ENCODE measurements around the gene VWF.
A peak's percentile ranks its signal among the peaks of the same experiment; 100 is the strongest.

Gene VWF

DNA sequence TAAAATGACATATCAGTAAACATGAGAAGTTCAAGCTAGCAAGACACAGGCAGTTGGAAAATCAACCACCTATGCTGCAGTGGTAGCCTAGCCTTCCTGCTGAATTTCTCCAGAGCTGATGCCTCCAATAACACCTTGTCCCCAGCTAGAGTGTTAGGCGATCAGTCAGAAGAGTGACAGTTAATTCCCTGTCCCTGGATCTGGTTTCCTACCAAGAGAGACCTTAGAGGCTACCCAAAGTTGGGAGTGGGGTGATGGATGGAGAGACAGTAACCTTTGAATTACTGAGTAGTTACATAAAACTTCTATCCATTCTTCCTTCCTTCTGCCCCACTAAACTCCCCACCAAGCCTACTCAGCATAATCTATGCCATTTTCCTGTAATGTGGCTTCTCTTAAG lies 177.5 kb downstream of the VWF start:
- no peak for DNase-seq (ENCODE audit: low read depth)

DNA sequence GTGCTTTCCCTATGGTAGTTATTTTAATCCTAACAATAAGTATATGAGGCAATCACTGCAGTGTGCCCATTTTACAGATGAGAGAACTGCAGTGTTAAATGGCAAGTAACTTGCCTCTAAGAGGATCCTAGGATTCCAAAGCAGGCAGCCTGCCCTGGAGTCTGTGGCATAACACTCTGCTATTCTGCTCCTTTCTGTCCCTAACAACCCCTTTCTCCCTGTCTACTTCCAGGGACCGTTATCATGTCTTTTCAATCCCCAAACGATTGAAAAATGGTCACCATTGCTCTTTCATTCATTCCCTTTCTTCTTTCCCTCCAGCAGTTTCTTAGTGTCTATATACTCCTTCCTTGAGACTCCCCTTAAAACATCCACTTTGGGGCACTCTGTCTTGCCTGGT lies 178.1 kb downstream of the VWF start:
- DNase-seq (ENCODE audit: low read depth) = no peak

DNA sequence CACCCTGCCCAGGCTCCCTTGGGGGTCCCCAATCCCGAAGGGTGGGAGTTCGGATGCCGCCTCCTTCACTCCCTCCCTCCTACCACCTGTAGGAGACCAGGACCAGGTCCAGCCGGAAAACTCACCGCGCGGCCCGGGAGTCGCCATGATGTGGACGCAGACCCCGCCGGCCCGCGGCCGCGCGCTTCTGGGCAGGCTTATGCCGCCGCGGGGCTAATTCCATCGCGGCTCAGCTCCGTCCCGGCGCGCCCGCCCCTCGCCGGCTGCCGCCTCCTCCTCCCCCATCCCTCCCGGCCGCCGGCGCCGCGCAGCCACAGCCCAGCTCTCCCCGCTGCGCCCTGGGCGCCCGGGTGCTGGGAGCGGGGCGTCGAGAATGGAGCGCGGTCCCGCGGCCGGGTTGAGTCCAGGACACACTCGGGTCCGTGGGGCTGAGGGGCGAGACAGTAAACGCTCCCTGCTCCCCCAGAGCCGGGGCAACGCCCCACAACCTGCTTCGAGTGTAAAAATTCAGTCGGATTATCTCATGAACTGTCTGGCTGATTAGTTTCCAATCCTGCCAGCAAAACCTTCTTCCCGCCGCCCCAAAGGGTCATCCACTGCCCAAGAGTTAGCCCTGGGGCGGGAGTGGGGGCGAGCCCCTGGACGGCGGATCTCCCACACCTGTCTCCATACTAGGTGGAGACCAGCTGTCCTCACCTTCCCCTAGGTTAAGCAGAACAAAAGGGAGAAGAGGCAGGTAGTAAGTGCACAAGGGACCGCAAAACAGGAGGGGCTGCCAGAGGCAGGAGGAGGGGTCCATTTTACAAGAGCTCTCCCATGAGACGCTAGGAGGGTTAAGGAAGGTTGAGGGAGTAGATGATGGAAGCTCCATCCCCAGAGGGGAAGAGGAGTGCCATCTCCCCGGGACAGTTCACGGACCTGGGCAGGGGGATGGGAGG lies 179.1 kb downstream of the VWF start, which contains the start of gene ANO2:
Gene ANO2, minus strand, starts transcription at position 189 of the 938 bp plus-strand sequence. Its CDS starts 42 bp downstream, at position 147.
- DNase-seq (ENCODE audit: low read depth) = peak; percentile 45

DNA sequence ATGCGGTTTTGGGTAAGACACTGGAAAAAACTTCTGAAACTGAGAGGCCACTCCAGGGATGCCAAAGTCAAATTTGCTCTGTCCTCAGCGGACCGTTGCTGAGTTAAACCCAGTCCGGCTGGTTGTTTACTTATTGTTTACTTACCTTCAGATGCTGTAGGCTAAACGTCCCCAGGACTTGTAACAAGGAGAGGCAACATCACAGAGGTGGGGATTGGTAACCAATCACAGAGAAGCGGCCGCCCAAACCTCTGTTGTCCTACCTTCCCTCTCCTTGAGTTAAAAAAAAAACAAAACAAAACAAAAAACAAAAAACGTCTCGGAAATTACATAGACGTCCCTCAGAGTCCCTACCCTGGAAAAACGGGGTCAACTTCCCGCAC lies 179.8 kb downstream of the VWF start:
- no peak for DNase-seq (ENCODE audit: low read depth)

DNA sequence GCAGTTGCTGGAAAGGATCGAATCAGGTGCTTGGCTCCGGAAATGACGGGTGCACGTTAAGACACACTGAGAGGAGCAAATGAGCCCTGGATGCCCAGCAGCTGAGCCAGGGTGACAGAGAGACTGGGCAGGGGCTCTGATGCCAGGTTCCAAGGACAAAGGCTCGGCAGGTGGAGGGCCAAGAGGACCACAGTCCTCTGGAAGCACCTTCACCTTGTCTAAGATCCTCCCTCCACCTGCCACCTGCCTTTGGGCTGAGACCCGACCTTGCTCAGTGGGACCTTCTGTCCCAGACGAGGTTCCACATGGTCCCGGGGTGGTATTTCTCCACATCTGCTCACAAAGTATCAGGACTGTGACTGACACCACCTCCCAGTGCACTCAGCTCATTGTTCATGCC lies 180.4 kb downstream of the VWF start:
- no peak for DNase-seq (ENCODE audit: low read depth)

DNA sequence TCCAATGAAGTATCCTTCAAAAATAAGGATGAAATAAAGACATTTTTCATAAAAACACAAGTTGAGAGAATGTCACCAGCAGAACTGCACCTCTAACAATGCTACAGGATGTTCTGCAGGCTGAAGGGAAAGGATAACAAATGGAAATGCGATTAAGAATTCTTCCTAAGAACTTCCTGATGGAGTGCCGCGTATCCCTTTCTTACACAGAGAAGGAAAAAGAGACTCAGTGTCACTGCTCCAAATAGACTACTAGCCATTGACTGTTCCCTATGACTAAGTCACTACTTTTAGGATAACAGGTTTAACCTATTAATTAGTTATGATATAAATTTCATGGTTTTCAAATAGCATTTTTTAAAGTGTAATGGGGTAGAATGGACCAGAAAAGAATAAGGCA lies 182.6 kb downstream of the VWF start:
- no peak for DNase-seq (ENCODE audit: low read depth)

DNA sequence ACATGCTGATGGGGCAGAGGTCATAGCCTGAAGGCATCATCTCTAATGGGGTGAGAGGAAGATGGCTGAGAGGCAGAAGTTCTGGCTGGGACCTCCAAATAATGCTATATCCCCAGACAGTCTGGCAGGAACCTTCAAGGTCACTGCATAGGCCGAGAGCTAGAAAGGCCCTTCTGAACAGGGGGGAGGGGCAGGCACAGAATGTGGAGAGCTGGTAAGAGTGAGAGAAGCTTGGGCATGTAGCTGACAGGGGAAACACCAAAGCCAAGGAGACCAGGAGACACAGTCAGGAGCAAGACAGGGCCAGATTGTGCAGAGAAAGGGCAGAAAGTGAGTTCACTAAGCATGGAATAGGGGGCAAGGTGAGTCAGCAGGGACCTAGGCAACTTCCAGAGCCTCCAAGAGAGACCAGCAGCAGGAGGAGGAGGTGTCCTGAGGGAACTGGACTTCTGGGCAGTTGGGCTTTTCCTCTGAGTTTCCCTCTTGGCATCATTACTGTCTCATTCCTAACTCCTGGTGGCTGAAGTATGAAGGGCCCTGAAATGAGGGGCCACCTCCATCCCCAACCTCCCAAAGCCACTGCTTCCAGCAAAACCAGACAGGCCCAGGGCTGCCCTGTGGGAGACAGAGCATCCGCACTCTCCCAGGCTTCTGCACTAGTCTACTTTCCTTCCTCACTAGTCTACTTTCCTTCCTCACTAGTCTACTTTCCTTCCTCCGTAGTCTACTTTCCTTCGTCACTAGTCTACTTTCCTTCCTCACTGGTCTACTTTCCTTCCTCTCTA lies 196.5 kb downstream of the VWF start:
- DNase-seq (ENCODE audit: low read depth) = no peak

DNA sequence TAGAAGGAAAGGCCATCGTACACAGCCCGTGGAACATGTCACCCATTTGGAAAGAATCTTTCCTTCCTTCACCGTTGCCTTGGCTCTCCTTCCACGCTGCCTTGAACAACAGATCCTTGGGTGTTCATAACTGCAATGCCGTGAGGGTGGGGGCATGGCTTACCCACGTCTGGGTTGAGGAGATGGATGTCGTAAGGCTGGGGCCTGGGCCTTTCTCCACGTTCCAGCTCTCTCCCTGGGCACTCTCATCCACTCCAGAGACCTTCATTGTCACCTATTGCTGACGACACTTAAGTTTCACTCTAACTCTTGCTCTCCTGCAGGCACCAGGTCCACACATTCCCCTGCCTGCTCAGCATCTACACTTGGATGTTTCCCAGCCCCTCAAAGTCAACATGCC lies 198.8 kb downstream of the VWF start:
- no peak for DNase-seq (ENCODE audit: low read depth)

DNA sequence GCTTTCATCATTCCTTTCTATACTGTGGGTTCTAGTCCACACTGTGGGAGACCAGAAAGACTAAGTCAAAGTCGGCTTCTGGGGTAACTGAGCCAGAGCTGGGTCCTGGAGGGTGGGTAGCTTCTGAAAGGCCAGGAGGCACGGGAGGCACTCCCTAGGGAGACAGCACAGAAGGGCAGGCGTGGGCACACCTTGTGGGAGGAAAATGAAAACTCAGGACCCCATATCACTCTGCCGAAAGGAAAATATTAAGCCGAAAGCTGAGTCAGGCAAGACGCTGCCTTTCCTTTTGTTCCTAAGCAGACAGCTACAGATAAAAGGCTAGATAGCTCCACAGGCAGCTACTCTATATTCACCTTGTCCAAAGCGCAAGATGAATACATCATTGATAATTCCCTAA lies 200.1 kb downstream of the VWF start:
- DNase-seq (ENCODE audit: low read depth) = no peak

DNA sequence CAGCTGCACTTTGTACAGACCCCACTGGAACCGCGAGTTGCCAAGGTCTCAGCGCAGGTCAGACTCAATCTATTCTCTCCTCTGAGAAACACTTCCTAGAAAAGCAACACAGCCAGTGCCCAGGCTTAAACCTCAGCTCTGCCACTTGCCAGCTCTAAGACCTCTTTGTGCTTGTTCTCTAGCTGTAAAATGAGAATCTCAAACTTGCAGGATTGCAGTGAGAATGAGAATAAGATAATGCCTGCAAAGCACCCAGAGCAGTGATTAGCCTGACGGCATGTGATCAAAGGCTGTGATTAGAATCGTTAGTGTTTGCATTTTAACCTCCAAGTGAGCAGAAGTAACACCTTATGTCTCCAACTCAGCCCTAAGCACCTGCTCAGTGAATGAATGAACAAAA lies 200.7 kb downstream of the VWF start:
- no peak for DNase-seq (ENCODE audit: low read depth)

DNA sequence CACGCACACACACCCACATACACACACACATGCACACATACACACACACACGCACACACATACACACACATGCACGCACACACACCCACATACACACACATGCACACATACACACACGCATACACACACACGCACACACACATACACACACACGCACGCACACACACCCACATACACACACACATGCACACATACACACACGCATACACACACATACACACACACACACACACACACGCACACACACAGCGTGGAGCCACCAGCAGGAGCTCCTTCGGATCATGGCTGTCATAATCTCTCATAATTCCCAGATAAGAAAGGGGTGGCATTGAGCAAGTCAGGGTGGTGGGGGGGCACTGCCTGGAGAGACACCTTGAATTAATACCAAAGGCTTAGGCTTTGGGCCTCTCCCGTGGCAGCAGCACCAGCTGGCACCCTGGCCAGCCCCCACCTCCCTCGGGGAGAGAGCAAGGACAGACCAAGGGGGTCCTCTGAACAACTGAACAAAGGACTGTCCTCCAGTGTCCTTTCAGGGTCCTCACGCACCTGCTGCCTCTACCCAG lies 201.3 kb downstream of the VWF start:
- no peak for DNase-seq (ENCODE audit: low read depth)

DNA sequence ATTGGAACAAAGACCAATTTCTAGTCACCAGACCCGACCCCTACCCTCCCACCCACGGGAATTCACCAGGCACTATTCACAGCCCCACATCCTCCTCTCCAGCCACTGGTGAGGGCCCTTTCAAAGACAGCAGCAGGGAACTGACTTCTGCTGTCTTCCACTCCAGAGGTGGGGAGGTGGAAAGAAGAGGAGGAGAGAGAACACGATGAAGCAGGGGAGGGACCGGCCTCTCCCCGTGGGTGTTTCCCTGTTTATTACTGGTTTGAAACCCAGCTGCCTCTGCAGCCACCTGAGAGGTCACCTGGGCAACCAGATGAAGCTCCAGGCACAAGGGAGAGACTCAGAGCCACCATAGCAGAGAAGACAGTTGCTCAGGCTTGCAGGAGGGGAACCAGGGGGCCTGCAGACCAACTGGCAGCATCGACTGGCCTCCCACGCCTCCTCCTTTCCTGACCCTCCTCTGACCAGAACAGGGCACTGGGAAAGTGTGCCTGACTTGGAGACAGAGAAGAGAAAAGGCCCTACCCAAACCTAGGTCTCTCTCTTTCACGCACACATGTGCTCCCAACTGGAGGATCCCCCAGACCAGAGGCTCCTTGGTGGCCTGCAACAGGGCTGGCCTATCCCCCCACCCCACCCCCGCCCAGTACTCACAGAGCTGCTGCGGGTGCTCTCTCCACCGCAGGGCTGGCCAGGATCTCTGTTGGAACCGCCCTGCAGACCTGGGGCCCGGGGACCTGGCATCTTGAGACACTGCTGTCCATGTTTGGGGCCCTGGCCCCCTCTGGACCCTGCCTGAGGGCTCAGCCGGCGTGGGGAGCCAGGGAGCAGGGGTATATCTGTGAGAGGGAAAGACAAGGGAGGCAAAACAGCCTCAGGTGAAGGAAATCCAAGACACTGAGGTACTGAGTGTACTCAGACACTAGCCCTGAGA lies 202.2 kb downstream of the VWF start:
- no peak for DNase-seq (ENCODE audit: low read depth)

DNA sequence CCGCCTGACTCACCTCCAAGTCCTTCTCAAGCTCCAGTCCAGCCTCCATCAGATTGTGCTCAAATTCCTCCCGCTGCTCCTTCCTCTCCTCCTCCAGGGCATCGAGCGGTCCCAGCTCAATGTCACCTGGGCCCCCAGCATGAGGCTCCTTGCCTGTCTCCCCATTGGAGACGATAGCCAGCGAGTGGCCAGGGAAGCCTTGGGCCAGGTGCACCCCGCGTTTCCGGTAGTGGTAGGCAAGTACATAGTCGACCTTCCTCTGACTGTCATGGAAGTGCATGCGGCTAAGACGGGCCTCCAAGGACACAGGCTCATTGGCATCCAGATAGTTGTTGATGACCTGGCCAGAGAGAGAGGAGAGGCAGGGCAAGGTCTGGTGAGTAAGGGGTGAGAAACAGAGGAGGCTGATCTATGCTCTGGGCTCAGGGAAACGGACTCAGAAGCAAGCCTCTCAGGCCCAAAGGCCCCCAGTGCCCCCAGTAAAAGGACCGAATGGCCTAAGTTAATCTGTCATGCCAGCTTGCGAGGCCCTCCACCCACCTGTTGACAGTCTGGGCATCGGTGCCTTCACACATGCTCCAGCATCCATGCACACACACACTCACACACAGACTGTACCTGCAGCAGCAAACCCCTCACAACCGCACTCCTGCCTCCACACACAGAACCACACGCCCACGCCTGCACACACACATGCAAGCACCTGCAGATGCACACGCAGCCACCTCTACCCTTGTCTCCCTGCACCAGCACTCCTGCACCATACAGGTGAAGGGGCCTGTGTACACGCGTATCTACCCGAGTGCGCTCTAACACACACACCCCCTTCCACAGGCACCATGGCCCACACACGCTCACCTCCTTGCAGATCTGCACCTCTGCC lies 203.2 kb downstream of the VWF start:
- no peak for DNase-seq (ENCODE audit: low read depth)

DNA sequence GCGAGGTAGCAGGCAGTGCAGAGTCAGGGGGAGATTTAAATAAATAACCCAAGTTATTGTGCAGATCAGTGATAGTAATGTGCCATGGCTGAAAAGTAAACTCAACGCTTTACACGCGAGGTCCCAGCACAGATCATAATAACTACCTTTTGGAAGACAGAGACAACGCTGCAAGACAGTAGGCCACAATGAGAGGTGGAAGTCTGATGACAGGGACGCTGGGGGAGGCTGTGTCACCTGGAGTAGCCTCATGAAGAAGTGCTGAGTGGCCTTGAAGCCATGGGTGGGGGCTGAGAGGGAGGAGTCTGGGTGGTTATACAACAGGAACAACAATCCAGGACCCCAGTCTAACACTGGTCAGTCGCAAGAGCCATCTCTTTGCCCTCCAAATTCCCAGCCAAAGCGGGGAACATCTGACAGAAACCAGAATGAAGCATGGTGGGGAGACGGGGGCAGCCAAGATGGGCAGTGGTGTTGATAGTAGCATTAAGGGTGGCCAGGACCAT lies 207.6 kb downstream of the VWF start:
- no peak for DNase-seq (ENCODE audit: low read depth)

DNA sequence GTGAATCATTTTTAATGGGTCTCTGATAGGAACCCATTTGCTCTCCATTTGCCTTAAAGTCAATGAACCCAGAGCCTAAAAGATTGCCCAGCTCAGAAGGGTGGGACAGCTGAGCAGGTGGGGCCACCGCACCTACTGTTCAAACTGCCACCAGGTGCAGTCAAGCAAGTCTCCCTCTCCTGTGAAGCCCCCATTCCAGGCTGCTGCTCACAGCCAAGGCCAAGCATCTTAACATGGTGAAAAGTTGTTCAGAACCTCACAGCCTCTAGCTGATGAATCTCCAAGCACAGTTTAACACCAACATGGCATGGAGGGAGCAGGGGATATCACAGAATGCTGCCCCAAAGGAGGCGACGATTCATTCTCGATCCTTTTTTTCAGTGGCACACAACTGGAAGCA lies 209.0 kb downstream of the VWF start:
- DNase-seq (ENCODE audit: low read depth) = no peak

DNA sequence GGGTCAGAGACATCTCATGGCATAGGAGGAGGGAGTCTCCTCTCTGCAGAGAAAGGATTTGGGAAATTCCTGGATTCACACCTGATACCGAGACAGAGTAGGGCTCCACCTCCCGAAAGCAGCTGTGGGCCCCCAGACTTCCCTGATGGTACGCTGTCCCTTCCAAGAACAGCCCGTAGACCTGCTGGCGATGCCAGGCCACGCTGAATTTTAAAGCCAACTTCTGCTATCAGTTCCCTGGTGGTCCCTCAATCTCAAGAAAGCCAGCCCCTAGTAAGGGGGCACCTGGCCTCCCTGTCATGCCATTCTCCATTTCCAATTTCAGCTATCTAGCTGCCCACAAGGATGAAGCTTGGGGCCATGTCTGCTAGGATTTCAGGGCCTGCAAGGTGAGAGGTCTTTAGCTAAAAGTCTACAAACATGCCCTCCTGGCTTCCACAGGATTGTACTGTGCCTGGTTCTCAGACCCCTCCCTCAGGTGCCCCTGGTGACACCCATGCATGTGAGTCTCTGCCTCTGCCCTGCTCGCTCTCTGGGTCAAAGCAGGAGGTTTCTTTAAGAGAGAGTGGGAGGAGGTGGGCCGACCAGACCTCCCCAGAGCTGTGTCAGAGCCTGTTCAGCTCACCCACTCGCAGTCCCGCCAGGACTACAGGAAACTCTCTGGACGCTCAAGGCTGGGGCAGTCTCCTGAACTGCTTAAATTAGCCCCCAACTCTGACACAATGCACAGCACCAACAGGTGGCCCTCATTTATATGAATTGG lies 209.9 kb downstream of the VWF start:
- no peak for DNase-seq (ENCODE audit: low read depth)

DNA sequence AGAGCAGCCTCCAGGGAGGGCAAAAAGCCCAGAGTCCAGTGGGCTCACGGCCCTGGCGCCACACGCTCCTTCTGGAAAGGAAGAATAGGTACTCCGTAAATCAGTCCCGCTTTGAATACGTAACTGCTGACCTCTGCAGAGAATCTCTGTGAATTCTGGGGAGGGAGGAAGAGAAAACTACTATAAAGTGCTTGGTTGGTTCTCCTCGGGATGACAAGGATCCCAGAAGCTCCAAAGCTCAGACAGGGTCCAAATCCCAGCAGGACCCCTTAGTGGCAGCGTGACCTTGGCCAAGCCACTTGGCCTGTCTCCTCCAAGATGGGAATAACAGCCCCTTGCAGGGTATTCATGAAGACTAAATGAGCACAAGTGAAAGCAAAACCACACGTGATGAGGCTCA lies 211.1 kb downstream of the VWF start:
- DNase-seq (ENCODE audit: low read depth) = no peak

DNA sequence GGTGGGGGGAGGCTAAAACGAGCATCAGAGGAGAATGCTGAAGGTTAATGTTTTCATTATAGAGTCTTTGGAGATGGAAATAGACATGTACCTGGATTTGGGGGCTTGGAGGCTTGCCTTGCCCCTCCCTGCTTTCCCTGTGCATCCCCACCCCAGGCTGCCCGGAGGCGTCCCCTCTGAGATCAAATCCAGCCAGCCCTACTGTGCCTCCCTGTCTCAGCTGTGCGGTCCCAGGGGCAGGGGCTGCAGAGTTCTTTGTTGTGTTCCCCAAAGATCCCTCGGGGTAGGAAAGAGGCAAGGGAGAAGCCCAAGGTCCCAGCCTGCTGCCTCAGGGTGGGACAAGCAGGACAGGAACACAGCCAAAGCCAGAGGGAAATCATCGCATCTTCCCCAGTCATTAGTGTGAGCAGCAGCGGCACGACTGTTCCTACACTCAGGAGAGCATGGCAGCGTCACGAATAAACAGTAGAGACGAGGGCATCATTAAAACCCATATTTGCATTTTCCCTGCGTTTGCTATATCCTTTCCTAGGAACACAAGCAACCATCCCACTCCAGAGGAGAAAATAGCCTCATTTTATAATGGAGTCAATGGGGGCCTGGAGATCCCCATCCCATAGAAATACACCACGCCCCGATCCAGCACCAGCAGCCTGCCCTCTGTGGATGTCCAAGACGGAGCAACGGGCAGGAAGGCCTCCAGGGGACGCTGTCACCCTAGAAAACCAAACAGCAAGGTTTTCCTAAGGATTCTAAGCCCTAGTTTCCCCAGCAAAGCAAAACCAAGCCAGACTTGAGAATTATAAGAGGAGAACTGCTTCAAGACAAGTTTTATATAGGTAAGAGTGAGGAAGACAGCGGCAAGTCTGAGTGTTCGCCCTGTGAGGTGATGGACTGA lies 211.8 kb downstream of the VWF start:
- DNase-seq (ENCODE audit: low read depth) = peak; percentile 25

DNA sequence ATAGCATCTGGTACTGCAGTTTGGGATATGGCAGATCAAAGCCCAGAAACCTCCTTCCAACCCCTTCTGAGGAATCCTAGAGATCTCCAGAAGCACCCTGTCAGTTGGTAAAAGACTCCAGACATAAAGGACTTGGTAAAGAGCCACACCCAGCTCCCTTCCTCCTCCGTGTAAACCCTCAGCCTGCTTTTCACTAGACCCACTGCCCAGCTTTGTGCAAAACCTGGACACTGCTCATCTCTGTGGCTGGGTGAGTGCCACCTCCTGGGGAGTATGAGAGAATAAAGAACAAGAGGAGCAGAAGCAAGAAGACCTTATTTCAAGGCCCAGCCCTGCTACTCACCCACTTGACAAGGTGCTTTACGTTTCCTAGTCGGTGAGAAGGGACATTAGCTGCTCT lies 212.5 kb downstream of the VWF start:
- DNase-seq (ENCODE audit: low read depth) = no peak

All from ELR (cell line).